GM12872 (cell line): Measurements from ENCODE around the gene SLC22A4.

Experiments used
- CTCF ChIP-seq: IDR thresholded peaks from 3 replicates; pipeline ENCODE4 v1.5.1; 2011; ENCODE audit warnings: low read depth, mild to moderate bottlenecking, low read length, moderate library complexity; ENCODE audit not compliant: insufficient read depth

SLC22A4 gene

GRCh38 chr5:132313366-132313765, 19.2 kb downstream of the SLC22A4 start:
- TF ChIP-seq CTCF = no peak

- TF ChIP-seq CTCF = no peak
Measured at GRCh38 chr5:132313961-132314432, 19.8 kb downstream of the SLC22A4 start.

- no peak for TF ChIP-seq CTCF
Measured at GRCh38 chr5:132315529-132316067, 21.4 kb downstream of the SLC22A4 start.

- no peak for TF ChIP-seq CTCF
Measured at GRCh38 chr5:132319975-132320374, 25.8 kb downstream of the SLC22A4 start.

GRCh38 chr5:132321109-132321721, 27.0 kb downstream of the SLC22A4 start:
- TF ChIP-seq CTCF = no peak

GRCh38 chr5:132322266-132322665, 28.1 kb downstream of the SLC22A4 start:
- no peak for TF ChIP-seq CTCF

- no peak for TF ChIP-seq CTCF
Measured at GRCh38 chr5:132323202-132323601, 29.0 kb downstream of the SLC22A4 start.
